ENCODE results near the gene CUBN.

CUBN gene

DNA sequence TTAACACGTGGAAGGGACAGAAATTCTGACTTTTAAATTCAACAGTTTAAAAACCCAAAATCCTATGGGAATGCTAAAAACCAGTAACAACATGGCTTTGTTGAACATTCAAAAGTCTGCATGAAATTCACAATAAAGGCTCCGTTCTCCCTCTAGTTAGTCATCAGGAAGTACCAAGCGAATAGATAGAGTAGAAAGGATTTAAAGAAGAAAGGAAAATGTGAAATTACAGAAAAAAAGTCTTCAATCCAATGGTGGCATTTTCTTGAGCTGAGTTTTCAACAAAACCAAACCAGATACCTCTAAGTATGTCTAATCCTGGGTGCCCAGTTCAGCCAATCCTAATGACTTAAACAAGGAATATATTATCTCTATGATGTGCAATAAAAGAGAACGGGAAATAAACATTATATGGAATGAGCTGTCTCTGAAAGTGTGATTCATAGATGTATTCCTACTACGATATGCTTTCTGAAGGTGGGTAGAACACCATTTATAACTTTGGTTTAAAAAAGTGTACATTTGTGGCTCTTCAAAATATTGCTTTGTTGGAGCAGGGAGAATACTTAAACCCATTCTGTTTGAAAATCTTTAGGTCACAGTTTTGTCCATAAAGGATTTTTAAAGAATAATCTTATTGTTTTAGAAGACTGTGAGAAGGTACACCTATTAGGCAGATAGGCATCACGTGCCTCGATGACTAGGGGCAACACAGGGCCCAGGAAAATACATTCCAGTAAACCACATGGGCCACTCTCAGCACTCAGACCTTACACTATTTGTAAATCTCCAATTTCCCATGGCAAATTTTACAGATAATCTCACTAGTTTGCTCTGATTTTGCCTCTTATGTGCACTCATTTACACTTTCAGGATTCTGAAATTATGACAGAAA, 87.7 kb downstream of the CUBN start:
- Histone ChIP-seq H3K27me3 (no peaks in the 10 kb centered on the region), H3K4me3 (no peak overlapping the region), H3K27ac (no peak overlapping the region), H3K9me3 (no peaks in the 10 kb centered on the region), H3K4me1 (peaks cover 0 to 3% (median 0%) of the 10 kb centered on the region in 4 donors), H3K36me3 (no peaks in the 10 kb centered on the region)
- no peak for DNase-seq
- intact Hi-C loops (cut with DNase I; ENCODE audit: low total_unique reads) = no loop called here
- TF ChIP-seq, protein P1, sequence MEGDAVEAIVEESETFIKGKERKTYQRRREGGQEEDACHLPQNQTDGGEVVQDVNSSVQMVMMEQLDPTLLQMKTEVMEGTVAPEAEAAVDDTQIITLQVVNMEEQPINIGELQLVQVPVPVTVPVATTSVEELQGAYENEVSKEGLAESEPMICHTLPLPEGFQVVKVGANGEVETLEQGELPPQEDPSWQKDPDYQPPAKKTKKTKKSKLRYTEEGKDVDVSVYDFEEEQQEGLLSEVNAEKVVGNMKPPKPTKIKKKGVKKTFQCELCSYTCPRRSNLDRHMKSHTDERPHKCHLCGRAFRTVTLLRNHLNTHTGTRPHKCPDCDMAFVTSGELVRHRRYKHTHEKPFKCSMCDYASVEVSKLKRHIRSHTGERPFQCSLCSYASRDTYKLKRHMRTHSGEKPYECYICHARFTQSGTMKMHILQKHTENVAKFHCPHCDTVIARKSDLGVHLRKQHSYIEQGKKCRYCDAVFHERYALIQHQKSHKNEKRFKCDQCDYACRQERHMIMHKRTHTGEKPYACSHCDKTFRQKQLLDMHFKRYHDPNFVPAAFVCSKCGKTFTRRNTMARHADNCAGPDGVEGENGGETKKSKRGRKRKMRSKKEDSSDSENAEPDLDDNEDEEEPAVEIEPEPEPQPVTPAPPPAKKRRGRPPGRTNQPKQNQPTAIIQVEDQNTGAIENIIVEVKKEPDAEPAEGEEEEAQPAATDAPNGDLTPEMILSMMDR (IDR thresholded peaks at IDR 0.05) = no peak

DNA sequence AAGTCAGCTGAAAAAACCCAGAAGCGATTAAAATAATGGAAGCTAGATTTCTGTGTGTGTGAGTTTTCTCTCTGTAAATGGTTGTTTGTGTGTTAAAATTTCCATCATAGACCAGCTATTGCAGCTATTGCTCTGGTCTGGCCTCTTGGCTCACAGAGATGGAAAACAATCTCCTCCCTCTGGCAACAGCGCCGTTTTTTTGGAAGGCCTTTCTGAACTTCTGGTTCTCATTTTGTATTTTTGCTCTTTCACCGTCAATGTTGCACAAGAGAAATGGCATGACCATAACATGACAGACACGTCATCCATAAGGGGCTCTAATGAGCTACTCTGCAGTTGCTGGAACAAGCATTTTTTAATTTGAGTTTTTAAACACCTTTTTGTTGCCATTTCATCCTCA, 91.0 kb downstream of the CUBN start:
- intact Hi-C loops (cut with DNase I; ENCODE audit: low total_unique reads) = no loop called here
- Histone ChIP-seq H3K36me3 (no peaks in the 10 kb centered on the region), H3K27ac (peak overlapping the region; percentile 37 to 42), H3K9me3 (no peaks in the 10 kb centered on the region), H3K27me3 (no peaks in the 10 kb centered on the region), H3K4me1 (peaks cover 0 to 3% (median 0%) of the 10 kb centered on the region in 4 donors), H3K4me3 (no peak overlapping the region)
- TF ChIP-seq, protein P1 (IDR thresholded peaks at IDR 0.05) = no peak
- peak; percentile 77 to 84 for DNase-seq

DNA sequence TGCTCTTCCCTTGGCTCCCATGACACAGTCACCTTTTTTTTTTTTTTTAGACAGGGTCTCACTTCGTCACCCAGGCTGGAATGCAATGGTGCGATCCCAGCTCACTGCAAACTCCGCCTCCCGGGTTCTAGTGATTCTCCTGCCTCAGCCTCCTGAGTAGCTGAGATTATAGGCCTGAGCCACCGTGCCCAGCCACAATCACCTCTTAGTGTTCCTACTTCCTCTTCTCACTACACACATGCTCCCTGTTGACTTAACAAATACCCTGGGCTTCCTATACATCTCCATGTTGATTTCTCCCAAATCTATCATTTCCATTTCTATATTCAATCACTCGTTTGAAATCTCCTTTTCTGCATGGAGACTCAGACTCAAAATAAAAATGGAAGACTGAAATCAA, 91.7 kb downstream of the CUBN start:
- intact Hi-C loops (cut with DNase I; ENCODE audit: low total_unique reads) = no loop called here
- TF ChIP-seq, protein P1 (IDR thresholded peaks at IDR 0.05) = no peak
- no peak overlapping the region for H3K4me3 ChIP-seq
- no peaks in the 10 kb centered on the region for H3K27me3 ChIP-seq
- H3K9me3 ChIP-seq = no peaks in the 10 kb centered on the region
- no peak for DNase-seq
- H3K36me3 ChIP-seq = no peaks in the 10 kb centered on the region
- H3K27ac ChIP-seq = peak overlapping the region in 1 of 2 donors; percentile 37
- H3K4me1 ChIP-seq = peaks cover 0 to 3% (median 0%) of the 10 kb centered on the region in 4 donors

DNA sequence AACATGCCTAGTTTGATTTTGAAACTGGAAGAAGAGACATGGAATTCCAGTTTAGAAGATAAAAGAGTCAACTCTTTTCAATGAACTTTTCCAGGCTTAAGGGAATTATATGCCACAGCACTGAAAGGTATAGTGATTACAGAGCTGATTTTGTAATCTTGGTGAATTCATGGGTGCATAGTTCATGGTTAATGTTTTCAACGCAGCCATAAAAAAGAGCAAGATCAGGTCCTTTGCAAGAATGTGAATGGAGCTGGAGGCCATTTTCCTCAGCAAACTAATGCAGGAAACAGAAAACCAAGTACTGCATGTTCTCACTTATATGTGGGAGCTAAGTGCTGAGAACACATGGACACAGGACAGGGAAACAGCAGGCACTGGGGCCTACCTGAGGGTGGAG, 94.2 kb downstream of the CUBN start:
- Histone ChIP-seq H3K27ac (no peak overlapping the region), H3K36me3 (no peaks in the 10 kb centered on the region), H3K9me3 (no peaks in the 10 kb centered on the region), H3K4me1 (peaks cover 0 to 3% (median 0%) of the 10 kb centered on the region in 4 donors), H3K27me3 (no peaks in the 10 kb centered on the region), H3K4me3 (no peak overlapping the region)
- TF ChIP-seq, protein P1 (IDR thresholded peaks at IDR 0.05) = no peak
- no peak for DNase-seq
- intact Hi-C loops (cut with DNase I; ENCODE audit: low total_unique reads) = no loop called here

DNA sequence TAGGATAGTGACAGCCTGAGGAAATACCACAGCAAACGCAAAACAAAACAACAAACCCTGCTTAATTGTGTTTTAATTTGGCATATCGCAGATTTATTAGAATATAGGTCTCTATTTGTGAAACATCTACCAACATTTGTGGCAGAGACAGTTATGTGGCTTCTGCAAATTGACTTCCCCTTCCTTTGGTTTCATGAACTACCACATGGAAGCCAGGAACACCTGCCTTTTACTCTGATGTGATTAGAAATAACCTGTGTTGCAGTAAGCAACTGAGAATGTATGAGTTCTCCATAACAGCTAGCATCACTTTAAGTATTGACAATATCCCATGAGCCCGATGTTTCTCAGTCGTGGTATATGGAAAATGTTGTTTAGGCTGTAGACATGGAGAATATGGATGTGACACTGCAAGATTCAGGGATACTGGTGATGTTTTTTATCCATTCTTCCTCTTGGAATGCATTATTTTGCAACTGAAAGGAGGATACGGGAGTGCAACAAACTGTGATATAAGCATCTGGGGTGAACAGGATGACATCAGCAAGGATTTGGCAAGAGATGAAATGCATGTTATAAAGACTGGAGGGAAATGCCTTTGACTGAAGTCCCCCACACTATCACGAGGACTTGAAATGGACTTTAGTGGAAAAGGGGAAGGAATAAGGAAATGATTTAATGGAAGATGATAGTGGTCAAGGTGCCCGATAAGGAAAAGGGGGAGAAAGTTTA, 95.9 kb downstream of the CUBN start:
- Histone ChIP-seq H3K4me3 (no peak overlapping the region), H3K4me1 (peaks cover 0 to 13% (median 2%) of the 10 kb centered on the region in 4 donors), H3K36me3 (no peaks in the 10 kb centered on the region), H3K9me3 (no peaks in the 10 kb centered on the region), H3K27ac (no peak overlapping the region), H3K27me3 (no peaks in the 10 kb centered on the region)
- TF ChIP-seq, protein P1 (IDR thresholded peaks at IDR 0.05) = no peak
- DNase-seq = no peak
- intact Hi-C loops (cut with DNase I; ENCODE audit: low total_unique reads) = no loop called here
